Measurements from ENCODE around the gene RASGRP1.
"Not testable (repeated sequence)": the region's sequence is repeated elsewhere in the genome, so short reads cannot be mapped to it uniquely, and the experiment has no call there.

The RASGRP1 gene

GRCh38 chr15:38564557-38565286 lies at the start of gene RASGRP1:
TSS of gene RASGRP1 (minus strand) at chr15:38564814. CDS start at chr15:38564628, 186 bp downstream.
- intact Hi-C loops (cut with DNase I): loop anchor here (2.0 to 10.0 kb wide), 2 partner anchors 60 to 118 kb away; no protein-coding TSS in a partner anchor
- DNase-seq: peak in 9 of 10 donors; percentile 31 to 93 (median 56)

GRCh38 chr15:38613085-38613484 lies 48.5 kb upstream of the RASGRP1 start:
- intact Hi-C loops (cut with DNase I): no loop called here
- peak in 3 of 10 donors; percentile 10 to 82 (median 17) for DNase-seq

- intact Hi-C loops (cut with DNase I): no loop called here
- DNase-seq: no peak
Measured at GRCh38 chr15:38612159-38612863, 47.7 kb upstream of the RASGRP1 start.

- no peak for DNase-seq
- intact Hi-C loops (cut with DNase I): no loop called here
Measured at GRCh38 chr15:38611228-38611627, 46.6 kb upstream of the RASGRP1 start.

GRCh38 chr15:38610748-38611147 lies 46.1 kb upstream of the RASGRP1 start:
- no peak for DNase-seq
- intact Hi-C loops (cut with DNase I): no loop called here

- DNase-seq: no peak
- intact Hi-C loops (cut with DNase I): no loop called here
Measured at GRCh38 chr15:38609097-38609738, 44.6 kb upstream of the RASGRP1 start.

GRCh38 chr15:38608682-38609081 lies 44.1 kb upstream of the RASGRP1 start:
- no peak for DNase-seq
- intact Hi-C loops (cut with DNase I): no loop called here

- DNase-seq: no peak
- intact Hi-C loops (cut with DNase I): no loop called here
Measured at GRCh38 chr15:38605744-38606143, 41.1 kb upstream of the RASGRP1 start.

GRCh38 chr15:38603672-38604071 lies 39.1 kb upstream of the RASGRP1 start:
- DNase-seq: no peak
- intact Hi-C loops (cut with DNase I): no loop called here

- intact Hi-C loops (cut with DNase I): no loop called here
Measured at GRCh38 chr15:38602910-38603670, 38.5 kb upstream of the RASGRP1 start.

GRCh38 chr15:38600236-38600635 lies 35.6 kb upstream of the RASGRP1 start:
- intact Hi-C loops (cut with DNase I): no loop called here
- DNase-seq: no peak

More at GRCh38 chr15:38602910-38603670, 38.5 kb upstream of the RASGRP1 start:
- DNase-seq: no peak

- DNase-seq: no peak
- intact Hi-C loops (cut with DNase I): no loop called here
Measured at GRCh38 chr15:38598749-38599148, 34.1 kb upstream of the RASGRP1 start.

- intact Hi-C loops (cut with DNase I): no loop called here
- DNase-seq: no peak
Measured at GRCh38 chr15:38597219-38597800, 32.7 kb upstream of the RASGRP1 start.

GRCh38 chr15:38593524-38593923 lies 28.9 kb upstream of the RASGRP1 start:
- intact Hi-C loops (cut with DNase I): no loop called here
- DNase-seq: no peak

- intact Hi-C loops (cut with DNase I): no loop called here
- DNase-seq: no peak
Measured at GRCh38 chr15:38589502-38589901, 24.9 kb upstream of the RASGRP1 start.

GRCh38 chr15:38588672-38589071 lies 24.1 kb upstream of the RASGRP1 start:
- peak in 1 of 10 donors; percentile 17 for DNase-seq
- intact Hi-C loops (cut with DNase I): no loop called here

GRCh38 chr15:38587214-38587613 lies 22.6 kb upstream of the RASGRP1 start:
- DNase-seq: no peak
- intact Hi-C loops (cut with DNase I): no loop called here

GRCh38 chr15:38586005-38586404 lies 21.4 kb upstream of the RASGRP1 start:
- intact Hi-C loops (cut with DNase I); DNase-seq: not testable (repeated sequence)

- no peak for DNase-seq
- intact Hi-C loops (cut with DNase I): no loop called here
Measured at GRCh38 chr15:38578626-38579025, 14.0 kb upstream of the RASGRP1 start.

- intact Hi-C loops (cut with DNase I): no loop called here
- no peak for DNase-seq
Measured at GRCh38 chr15:38577424-38577987, 12.9 kb upstream of the RASGRP1 start.

All from posterior cingulate gyrus (tissue), 11 donors.